ENCODE measurements around the gene EEF1G. TPM values are rescaled to one million over a fixed set of nuclear protein-coding genes. Genes with fewer than 3 reads are reported as not detected.

Gene EEF1G
- total RNA-seq, 1 donor, result 1,443 TPM

GRCh38 chr11:62534779-62535545, 38.7 kb downstream of the EEF1G start:
- TF ChIP-seq CTCF (IDR thresholded peaks at IDR 0.05; ENCODE audit: insufficient read depth, low read length), result no peak
- no peak for DNase-seq (ENCODE audit: low read depth)
- H3K4me3 ChIP-seq (ENCODE audit: low read depth, low read length), result no peak overlapping the region

- H3K4me3 ChIP-seq (ENCODE audit: low read depth, low read length), result no peak overlapping the region
- TF ChIP-seq CTCF (IDR thresholded peaks at IDR 0.05; ENCODE audit: insufficient read depth, low read length), result no peak
- DNase-seq (ENCODE audit: low read depth), result no peak
Observed at GRCh38 chr11:62532096-62532495, 41.6 kb downstream of the EEF1G start.

GRCh38 chr11:62516736-62517371, 56.8 kb downstream of the EEF1G start:
- no peak overlapping the region for H3K4me3 ChIP-seq (ENCODE audit: low read depth, low read length)
- no peak for TF ChIP-seq CTCF (IDR thresholded peaks at IDR 0.05; ENCODE audit: insufficient read depth, low read length)
- DNase-seq (ENCODE audit: low read depth), result no peak

GRCh38 chr11:62514151-62514550, 59.5 kb downstream of the EEF1G start:
- no peak for DNase-seq (ENCODE audit: low read depth)
- no peak for TF ChIP-seq CTCF (IDR thresholded peaks at IDR 0.05; ENCODE audit: insufficient read depth, low read length)
- H3K4me3 ChIP-seq (ENCODE audit: low read depth, low read length), result no peak overlapping the region

GRCh38 chr11:62513626-62514025, 60.1 kb downstream of the EEF1G start:
- no peak for TF ChIP-seq CTCF (IDR thresholded peaks at IDR 0.05; ENCODE audit: insufficient read depth, low read length)
- H3K4me3 ChIP-seq (ENCODE audit: low read depth, low read length), result no peak overlapping the region
- DNase-seq (ENCODE audit: low read depth), result no peak

GRCh38 chr11:62512961-62513360, 60.7 kb downstream of the EEF1G start:
- no peak for DNase-seq (ENCODE audit: low read depth)
- TF ChIP-seq CTCF (IDR thresholded peaks at IDR 0.05; ENCODE audit: insufficient read depth, low read length), result no peak
- H3K4me3 ChIP-seq (ENCODE audit: low read depth, low read length), result no peak overlapping the region

Small RNAs within 50 kb of the gene (small RNA-seq; reads per million reads assigned to genes)
- not detected for gene AP001458.1
- not detected for gene EEF1G
- not detected for gene MIR6747

Other genes with a start within 250 kb of the EEF1G start
- gene ASRGL1, start 236.4 kb downstream of the EEF1G start, total RNA-seq (ENCODE audit: low replicate concordance), result 0.18 and 0.98 TPM in 2 replicates
- not detected in 2 replicates for gene SCGB1A1, start 154.9 kb downstream of the EEF1G start, total RNA-seq (ENCODE audit: low replicate concordance)
- 737 and 1,851 TPM in 2 replicates for gene AHNAK, start 27.1 kb downstream of the EEF1G start, total RNA-seq (ENCODE audit: low replicate concordance)
- gene TUT1, start 17.6 kb upstream of the EEF1G start, total RNA-seq (ENCODE audit: low replicate concordance), result 4.5 and 9.4 TPM in 2 replicates
- 46.2 and 110 TPM in 2 replicates for gene MTA2, start 28.0 kb upstream of the EEF1G start, total RNA-seq (ENCODE audit: low replicate concordance)
- 22.3 and 61.7 TPM in 2 replicates for gene EML3, start 38.9 kb upstream of the EEF1G start, total RNA-seq (ENCODE audit: low replicate concordance)
- gene ROM1, start 39.4 kb upstream of the EEF1G start, total RNA-seq (ENCODE audit: low replicate concordance), result 4.6 and 26.4 TPM in 2 replicates
- 14.1 and 18.7 TPM in 2 replicates for gene B3GAT3, start 48.1 kb upstream of the EEF1G start, total RNA-seq (ENCODE audit: low replicate concordance)
- 203 and 208 TPM in 2 replicates for gene GANAB, start 72.7 kb upstream of the EEF1G start, total RNA-seq (ENCODE audit: low replicate concordance)
- gene INTS5, start 79.4 kb upstream of the EEF1G start, total RNA-seq (ENCODE audit: low replicate concordance), result 20.9 and 21.8 TPM in 2 replicates
- 14.2 and 48.2 TPM in 2 replicates for gene C11orf98, start 91.3 kb upstream of the EEF1G start, total RNA-seq (ENCODE audit: low replicate concordance)
- 9.8 and 10.8 TPM in 2 replicates for gene CSKMT, start 91.4 kb upstream of the EEF1G start, total RNA-seq (ENCODE audit: low replicate concordance)
- 6.8 and 31.3 TPM in 2 replicates for gene UQCC3, start 97.8 kb upstream of the EEF1G start, total RNA-seq (ENCODE audit: low replicate concordance)
- gene LBHD1, start 98.4 kb upstream of the EEF1G start, total RNA-seq (ENCODE audit: low replicate concordance), result 4.2 and 4.5 TPM in 2 replicates
- 70.7 and 840 TPM in 2 replicates for gene UBXN1, start 105.2 kb upstream of the EEF1G start, total RNA-seq (ENCODE audit: low replicate concordance)
- gene LRRN4CL, start 115.6 kb upstream of the EEF1G start, total RNA-seq (ENCODE audit: low replicate concordance), result 39.0 and 62.0 TPM in 2 replicates
- 34.4 and 43.5 TPM in 2 replicates for gene BSCL2, start 133.5 kb upstream of the EEF1G start, total RNA-seq (ENCODE audit: low replicate concordance)
- not detected in 2 replicates for gene GNG3, start 133.8 kb upstream of the EEF1G start, total RNA-seq (ENCODE audit: low replicate concordance)
- gene HNRNPUL2, start 153.6 kb upstream of the EEF1G start, total RNA-seq (ENCODE audit: low replicate concordance), result 10.4 and 16.7 TPM in 2 replicates
- 20.3 and 40.1 TPM in 2 replicates for gene TTC9C, start 154.6 kb upstream of the EEF1G start, total RNA-seq (ENCODE audit: low replicate concordance)
- 4.2 and 13.4 TPM in 2 replicates for gene ZBTB3, start 180.3 kb upstream of the EEF1G start, total RNA-seq (ENCODE audit: low replicate concordance)
- 17.0 and 76.5 TPM in 2 replicates for gene POLR2G, start 187.7 kb upstream of the EEF1G start, total RNA-seq (ENCODE audit: low replicate concordance)
- gene TAF6L, start 197.5 kb upstream of the EEF1G start, total RNA-seq (ENCODE audit: low replicate concordance), result 15.6 and 42.9 TPM in 2 replicates
- gene TMEM179B, start 213.5 kb upstream of the EEF1G start, total RNA-seq (ENCODE audit: low replicate concordance), result 39.4 and 54.7 TPM in 2 replicates
- 4.5 and 14.7 TPM in 2 replicates for gene TMEM223, start 218.1 kb upstream of the EEF1G start, total RNA-seq (ENCODE audit: low replicate concordance)
- gene NXF1, start 231.5 kb upstream of the EEF1G start, total RNA-seq (ENCODE audit: low replicate concordance), result 27.8 and 77.6 TPM in 2 replicates